ENCODE results near the gene CNN2. TPM values are rescaled to one million over a fixed set of nuclear protein-coding genes. Genes with fewer than 3 reads are reported as not detected.
A peak's percentile ranks its signal among the peaks of the same experiment; 100 is the strongest.

The CNN2 gene
- total RNA-seq, 2 experiments from 2014 or later, result 307 to 318 TPM

- Mint-ChIP-seq H3K36me3 (ENCODE audit: low read depth) (peaks cover 53% of the 10 kb centered on the region), H3K9me3 (no peaks in the 10 kb centered on the region), H3K4me1 (ENCODE audit: low read depth) (peaks cover 43% of the 10 kb centered on the region), H3K4me3 (no peak overlapping the region), H3K27ac (no peak overlapping the region), H3K27me3 (no peaks in the 10 kb centered on the region)
- H3K4me1 ChIP-seq (ENCODE audit: insufficient read depth, low read length), result peaks cover 77% of the 10 kb centered on the region
- TF ChIP-seq, protein P1, sequence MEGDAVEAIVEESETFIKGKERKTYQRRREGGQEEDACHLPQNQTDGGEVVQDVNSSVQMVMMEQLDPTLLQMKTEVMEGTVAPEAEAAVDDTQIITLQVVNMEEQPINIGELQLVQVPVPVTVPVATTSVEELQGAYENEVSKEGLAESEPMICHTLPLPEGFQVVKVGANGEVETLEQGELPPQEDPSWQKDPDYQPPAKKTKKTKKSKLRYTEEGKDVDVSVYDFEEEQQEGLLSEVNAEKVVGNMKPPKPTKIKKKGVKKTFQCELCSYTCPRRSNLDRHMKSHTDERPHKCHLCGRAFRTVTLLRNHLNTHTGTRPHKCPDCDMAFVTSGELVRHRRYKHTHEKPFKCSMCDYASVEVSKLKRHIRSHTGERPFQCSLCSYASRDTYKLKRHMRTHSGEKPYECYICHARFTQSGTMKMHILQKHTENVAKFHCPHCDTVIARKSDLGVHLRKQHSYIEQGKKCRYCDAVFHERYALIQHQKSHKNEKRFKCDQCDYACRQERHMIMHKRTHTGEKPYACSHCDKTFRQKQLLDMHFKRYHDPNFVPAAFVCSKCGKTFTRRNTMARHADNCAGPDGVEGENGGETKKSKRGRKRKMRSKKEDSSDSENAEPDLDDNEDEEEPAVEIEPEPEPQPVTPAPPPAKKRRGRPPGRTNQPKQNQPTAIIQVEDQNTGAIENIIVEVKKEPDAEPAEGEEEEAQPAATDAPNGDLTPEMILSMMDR (IDR thresholded peaks at IDR 0.05), result no peak
- peak in 1 of 14 experiments; percentile 43 for DNase-seq
- H3K27ac ChIP-seq (ENCODE audit: low read depth in 1 of 2, low read length in 2 of 2), result no peak overlapping the region
- no peaks in the 10 kb centered on the region for H3K27me3 ChIP-seq (ENCODE audit: control insufficient read depth in 1 of 2, insufficient read depth in 2 of 2, low read length in 2 of 2)
- ATAC-seq (ENCODE audit: poor library complexity), result no peak
- peak overlapping the region; percentile 91 for H3K4me3 ChIP-seq (ENCODE audit: low read length)
- ChIA-PET CTCF (interaction anchor here (0.8 kb wide), 1 partner anchor 46 kb away, joined by 3 read pairs; no protein-coding TSS in a partner anchor), POLR2A (interaction anchor here (1.2 to 9.0 kb wide), 7 partner anchors 12 to 227 kb away, joined by 4 to 203 read pairs (median 90); partner anchors contain the start of genes ARHGAP45, CIRBP and CNN2)
- H3K36me3 ChIP-seq (ENCODE audit: insufficient read depth, low read length), result peaks cover 54% of the 10 kb centered on the region
- H3K9me3 ChIP-seq (ENCODE audit: control insufficient read depth in 1 of 2, insufficient read depth in 1 of 2, low read length in 2 of 2), result no peaks in the 10 kb centered on the region
- intact Hi-C loops (cut with DNase I, micrococcal nuclease), result loop anchor here in 1 of 2 experiments (2.0 kb wide), 1 partner anchor 21 kb away; the partner anchor contains the start of genes RNU6-2 and TMEM259
These were observed 15.7 kb downstream of the CNN2 start for GRCh38 chr19:1041835-1042685.

- Histone ChIP-seq H3K36me3 (ENCODE audit: insufficient read depth, low read length) (peaks cover 49% of the 10 kb centered on the region), H3K27ac (ENCODE audit: low read depth in 1 of 2, low read length in 2 of 2) (no peak overlapping the region), H3K4me1 (ENCODE audit: insufficient read depth, low read length) (peaks cover 76% of the 10 kb centered on the region), H3K9me3 (ENCODE audit: control insufficient read depth in 1 of 2, insufficient read depth in 1 of 2, low read length in 2 of 2) (no peaks in the 10 kb centered on the region), H3K27me3 (ENCODE audit: control insufficient read depth in 1 of 2, insufficient read depth in 2 of 2, low read length in 2 of 2) (no peaks in the 10 kb centered on the region), H3K4me3 (ENCODE audit: low read length) (no peak overlapping the region)
- DNase-seq (peak in 1 of 14 experiments; percentile 37), ATAC-seq (ENCODE audit: poor library complexity) (no peak)
- CTCF ChIA-PET, result interaction anchor here (1.1 kb wide), 1 partner anchor 21 kb away, joined by 3 read pairs; the partner anchor contains the start of gene RNU6-2
- intact Hi-C loops (cut with DNase I, micrococcal nuclease), result no loop called here
- TF ChIP-seq, protein P1 (IDR thresholded peaks at IDR 0.05), result no peak
- Mint-ChIP-seq H3K27me3 (no peaks in the 10 kb centered on the region), H3K36me3 (ENCODE audit: low read depth) (peaks cover 45% of the 10 kb centered on the region), H3K27ac (no peak overlapping the region), H3K4me3 (no peak overlapping the region), H3K9me3 (no peaks in the 10 kb centered on the region), H3K4me1 (ENCODE audit: low read depth) (peaks cover 35% of the 10 kb centered on the region)
- POLR2A ChIA-PET, result interaction anchor here (0.7 to 9.0 kb wide), 4 partner anchors 13 to 50 kb away, joined by 3 to 167 read pairs (median 78); partner anchors contain the start of gene ARHGAP45
These were observed 16.5 kb downstream of the CNN2 start for GRCh38 chr19:1042689-1043511.

- CTCF ChIA-PET, result no interaction called here
- peaks cover 50% of the 10 kb centered on the region for H3K36me3 ChIP-seq (ENCODE audit: insufficient read depth, low read length)
- POLR2A ChIA-PET, result interaction anchor here (0.6 to 1.0 kb wide), 3 partner anchors 17 to 224 kb away, joined by 3 read pairs; partner anchors contain the start of genes ARHGAP45 and CIRBP
These were observed 18.8 kb downstream of the CNN2 start for GRCh38 chr19:1045247-1045603.

More at GRCh38 chr19:1045247-1045603, 18.8 kb downstream of the CNN2 start:
- H3K4me3 ChIP-seq (ENCODE audit: low read length), result no peak overlapping the region
- peaks cover 59% of the 10 kb centered on the region for H3K4me1 ChIP-seq (ENCODE audit: insufficient read depth, low read length)
- H3K4me1 Mint-ChIP-seq (ENCODE audit: low read depth), result peaks cover 13% of the 10 kb centered on the region
- H3K9me3 Mint-ChIP-seq, result no peaks in the 10 kb centered on the region
- DNase-seq (peak in 7 of 14 experiments; percentile 62 to 90 (median 77)), ATAC-seq (ENCODE audit: poor library complexity) (peak; percentile 77)
- peak overlapping the region; percentile 73 for H3K27ac Mint-ChIP-seq
- H3K27me3 ChIP-seq (ENCODE audit: control insufficient read depth in 1 of 2, insufficient read depth in 2 of 2, low read length in 2 of 2), result no peaks in the 10 kb centered on the region
- H3K9me3 ChIP-seq (ENCODE audit: control insufficient read depth in 1 of 2, insufficient read depth in 1 of 2, low read length in 2 of 2), result no peaks in the 10 kb centered on the region
- intact Hi-C loops (cut with DNase I, micrococcal nuclease), result no loop called here
- peak overlapping the region; percentile 54 for H3K4me3 Mint-ChIP-seq
- no peak overlapping the region for H3K27ac ChIP-seq (ENCODE audit: low read depth in 1 of 2, low read length in 2 of 2)
- no peaks in the 10 kb centered on the region for H3K27me3 Mint-ChIP-seq
- TF ChIP-seq, protein P1 (IDR thresholded peaks at IDR 0.05), result no peak
- H3K36me3 Mint-ChIP-seq (ENCODE audit: low read depth), result peaks cover 22% of the 10 kb centered on the region
